ENCODE results near the gene TMEM94.

TMEM94 gene

GRCh38 chr17:75498726-75499213 is 42.3 kb downstream of the TMEM94 start:
- DNase-seq, result no peak

- DNase-seq, result no peak
These were observed 43.0 kb downstream of the TMEM94 start for GRCh38 chr17:75499313-75500022.

GRCh38 chr17:75500419-75501216 is 44.2 kb downstream of the TMEM94 start:
- no peak for DNase-seq

- no peak for DNase-seq
These were observed 45.1 kb downstream of the TMEM94 start for GRCh38 chr17:75501378-75502071.

- DNase-seq, result no peak
These were observed 45.8 kb downstream of the TMEM94 start for GRCh38 chr17:75502072-75502720.

GRCh38 chr17:75502721-75503329 is 46.4 kb downstream of the TMEM94 start:
- no peak for DNase-seq

GRCh38 chr17:75503337-75503950 is 47.0 kb downstream of the TMEM94 start:
- DNase-seq, result no peak

GRCh38 chr17:75503976-75504346 is 47.5 kb downstream of the TMEM94 start:
- no peak for DNase-seq

GRCh38 chr17:75504347-75505151 is 48.1 kb downstream of the TMEM94 start:
- no peak for DNase-seq

- DNase-seq, result no peak
These were observed 48.6 kb downstream of the TMEM94 start for GRCh38 chr17:75505152-75505409.

GRCh38 chr17:75505640-75506039 is 49.2 kb downstream of the TMEM94 start:
- DNase-seq, result no peak

- DNase-seq, result no peak
These were observed 49.7 kb downstream of the TMEM94 start for GRCh38 chr17:75506134-75506533.

- no peak for DNase-seq
These were observed 50.5 kb downstream of the TMEM94 start for GRCh38 chr17:75506888-75507287.

- no peak for DNase-seq
These were observed 51.6 kb downstream of the TMEM94 start for GRCh38 chr17:75507733-75508719.

- DNase-seq, result no peak
These were observed 52.5 kb downstream of the TMEM94 start for GRCh38 chr17:75508931-75509361.

- DNase-seq, result no peak
These were observed 53.3 kb downstream of the TMEM94 start for GRCh38 chr17:75509528-75510258.

GRCh38 chr17:75511270-75511609 is 54.8 kb downstream of the TMEM94 start:
- no peak for DNase-seq

- no peak for DNase-seq
These were observed 55.5 kb downstream of the TMEM94 start for GRCh38 chr17:75511610-75512575.

Data from NCI-H526 treated with DMSO at 0.1 percent for 48 hours (cell line).